Vagina (tissue), 2 donors: ENCODE data around the gene ABCB1. TPM values are rescaled to one million over a fixed set of nuclear protein-coding genes. Genes with fewer than 3 reads are reported as not detected.

Experiments used
- DNase-seq, 2 donors: peaks; one replicate each; pipeline ENCODE4 v3.0.0-alpha.2; 2017; ENCODE audit errors: extremely low spot score in 2 of 2
- H3K27ac ChIP-seq: fragments of 200-600 bp; sonication (generic); one replicate; pipeline ENCODE4 v1.5.1; 2019
- H3K27me3 ChIP-seq: fragments of 200-600 bp; sonication (generic); one replicate; pipeline ENCODE4 v1.5.1; 2019
- H3K36me3 ChIP-seq, 2 donors: fragments of 200-600 bp; sonication (generic); one replicate each; pipeline ENCODE4 v1.5.1; 2017 to 2019
- H3K4me1 ChIP-seq: fragments of 200-600 bp; sonication (generic); one replicate; pipeline ENCODE4 v1.5.1; 2019
- H3K4me3 ChIP-seq, 2 donors: fragments of 200-600 bp; sonication (generic); 1 replicate in 1 of 2; 2 replicates in 1 of 2; pipeline ENCODE4 v1.5.1; 2016 to 2019
- H3K9me3 ChIP-seq: fragments of 200-600 bp; sonication (generic); one replicate; pipeline ENCODE4 v1.5.1; 2019
- POLR2A ChIP-seq, 2 donors: fragments of 450-650 bp; IDR thresholded peaks; one replicate each; pipeline ENCODE4 v1.6.1; 2017; ENCODE audit warnings: antibody characterized with exemption in 2 of 2, mild to moderate bottlenecking in 2 of 2, moderate library complexity in 2 of 2
- POLR2AphosphoS5 ChIP-seq, 2 donors: sonication (generic); formaldehyde crosslinking; IDR thresholded peaks; one replicate each; pipeline ENCODE4 v1.9.0; 2017; ENCODE audit warnings: antibody characterized with exemption in 2 of 2, mild to moderate bottlenecking in 2 of 2, low read depth in 1 of 2; ENCODE audit not compliant: insufficient read depth in 1 of 2
- intact Hi-C: fragments of 100-400 bp; cut with DNase I; formaldehyde crosslinking; loops from one replicate; pipeline ENCODE4 v1.15.1; 2023
- total RNA-seq: library from RNA; depleted of rRNA; stranded (reverse); fragments of >200 nt; gene quantifications from one replicate; pipeline ENCODE4 v1.2.3, GENCODE V29; 2016
- TF ChIP-seq, protein P1 (sequence below), 3 experiments: fragments of 450-650 bp in 2 of 3; fragments of 200-600 bp in 1 of 3; sonication (generic) in 1 of 3; IDR thresholded peaks; one replicate each; pipeline ENCODE4 v1.5.1; 2017 to 2019; ENCODE audit warnings: antibody characterized with exemption in 3 of 3, mild to moderate bottlenecking in 2 of 3, moderate library complexity in 2 of 3

ABCB1 gene
- total RNA-seq, 1 donor from 2014 or later: 2.9 TPM

DNA sequence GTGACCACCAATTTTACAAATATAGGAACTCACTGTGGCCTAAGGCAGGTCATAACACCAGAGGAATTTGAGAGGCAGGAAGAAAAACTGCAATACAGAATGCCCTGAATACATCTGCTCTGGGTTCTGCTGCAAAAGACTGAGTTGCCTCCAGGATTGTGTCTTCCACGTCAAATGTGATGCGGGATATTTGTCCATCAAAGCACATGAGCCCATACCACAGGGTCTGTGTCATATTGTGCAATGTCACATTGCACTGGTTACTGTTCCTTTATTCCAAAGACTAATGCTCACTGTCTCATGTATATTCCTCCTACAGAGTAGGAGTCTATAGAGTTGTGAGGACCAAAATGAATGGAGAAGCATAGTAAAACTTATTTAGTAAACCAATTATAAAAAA is 66.6 kb downstream of the ABCB1 start:
- Histone ChIP-seq H3K4me1 (no peaks in the 10 kb centered on the region), H3K36me3 (no peaks in the 10 kb centered on the region), H3K27ac (no peak overlapping the region), H3K9me3 (no peaks in the 10 kb centered on the region), H3K27me3 (no peaks in the 10 kb centered on the region), H3K4me3 (no peak overlapping the region)
- DNase-seq: no peak
- intact Hi-C loops: no loop called here
- TF ChIP-seq, protein P1, sequence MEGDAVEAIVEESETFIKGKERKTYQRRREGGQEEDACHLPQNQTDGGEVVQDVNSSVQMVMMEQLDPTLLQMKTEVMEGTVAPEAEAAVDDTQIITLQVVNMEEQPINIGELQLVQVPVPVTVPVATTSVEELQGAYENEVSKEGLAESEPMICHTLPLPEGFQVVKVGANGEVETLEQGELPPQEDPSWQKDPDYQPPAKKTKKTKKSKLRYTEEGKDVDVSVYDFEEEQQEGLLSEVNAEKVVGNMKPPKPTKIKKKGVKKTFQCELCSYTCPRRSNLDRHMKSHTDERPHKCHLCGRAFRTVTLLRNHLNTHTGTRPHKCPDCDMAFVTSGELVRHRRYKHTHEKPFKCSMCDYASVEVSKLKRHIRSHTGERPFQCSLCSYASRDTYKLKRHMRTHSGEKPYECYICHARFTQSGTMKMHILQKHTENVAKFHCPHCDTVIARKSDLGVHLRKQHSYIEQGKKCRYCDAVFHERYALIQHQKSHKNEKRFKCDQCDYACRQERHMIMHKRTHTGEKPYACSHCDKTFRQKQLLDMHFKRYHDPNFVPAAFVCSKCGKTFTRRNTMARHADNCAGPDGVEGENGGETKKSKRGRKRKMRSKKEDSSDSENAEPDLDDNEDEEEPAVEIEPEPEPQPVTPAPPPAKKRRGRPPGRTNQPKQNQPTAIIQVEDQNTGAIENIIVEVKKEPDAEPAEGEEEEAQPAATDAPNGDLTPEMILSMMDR (IDR thresholded peaks at IDR 0.05): no peak
- TF ChIP-seq POLR2AphosphoS5 (IDR thresholded peaks at IDR 0.05; ENCODE audit: insufficient read depth in 1 of 2, low read depth in 1 of 2): no peak
- TF ChIP-seq POLR2A (IDR thresholded peaks at IDR 0.05): no peak

DNA sequence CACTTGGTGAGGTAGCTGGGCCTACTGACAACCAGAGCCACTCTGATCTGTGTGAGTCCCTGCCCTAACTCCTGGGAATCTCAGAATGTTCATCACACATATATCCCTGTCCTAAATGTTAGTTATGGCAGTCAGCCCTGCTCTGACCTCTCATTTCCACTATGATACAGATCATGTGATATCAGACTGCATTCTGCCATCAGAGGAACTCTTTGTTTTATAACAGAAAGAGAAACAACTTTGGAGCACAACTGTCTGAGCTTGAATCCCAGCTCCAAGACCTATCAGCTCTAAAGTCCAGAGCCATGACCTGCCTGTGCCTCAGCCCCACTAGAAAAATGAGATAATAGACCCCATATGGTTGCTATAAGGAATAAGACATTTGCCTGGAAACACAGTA is 70.6 kb downstream of the ABCB1 start:
- TF ChIP-seq POLR2A (IDR thresholded peaks at IDR 0.05) (no peak), POLR2AphosphoS5 (IDR thresholded peaks at IDR 0.05; ENCODE audit: insufficient read depth in 1 of 2, low read depth in 1 of 2) (no peak)
- TF ChIP-seq, protein P1 (IDR thresholded peaks at IDR 0.05): no peak
- intact Hi-C loops: no loop called here
- H3K9me3 ChIP-seq: no peaks in the 10 kb centered on the region
- H3K36me3 ChIP-seq: no peaks in the 10 kb centered on the region
- no peaks in the 10 kb centered on the region for H3K4me1 ChIP-seq
- DNase-seq: no peak
- no peak overlapping the region for H3K4me3 ChIP-seq
- no peaks in the 10 kb centered on the region for H3K27me3 ChIP-seq
- no peak overlapping the region for H3K27ac ChIP-seq

DNA sequence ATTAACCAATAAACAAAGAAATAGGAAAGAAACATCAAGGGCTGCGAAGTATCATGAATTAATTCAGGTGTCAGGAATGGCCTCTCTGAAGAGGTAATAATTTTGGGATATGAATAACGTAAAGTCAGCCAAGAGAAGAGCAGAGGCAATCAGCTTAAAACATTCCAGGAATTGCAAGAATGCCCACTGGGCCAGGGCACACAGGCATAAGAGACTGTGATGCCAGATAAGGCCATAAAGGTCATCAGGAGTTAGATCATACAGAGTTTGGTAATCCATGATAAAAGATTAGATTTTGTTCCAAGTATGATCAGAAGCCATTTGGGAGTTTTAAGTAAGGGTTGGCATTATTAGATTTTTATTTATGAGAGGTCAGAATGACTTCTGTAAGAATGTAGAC is 72.0 kb downstream of the ABCB1 start:
- no peak overlapping the region for H3K4me3 ChIP-seq
- no peaks in the 10 kb centered on the region for H3K9me3 ChIP-seq
- TF ChIP-seq POLR2AphosphoS5 (IDR thresholded peaks at IDR 0.05; ENCODE audit: insufficient read depth in 1 of 2, low read depth in 1 of 2) (no peak), POLR2A (IDR thresholded peaks at IDR 0.05) (no peak)
- TF ChIP-seq, protein P1 (IDR thresholded peaks at IDR 0.05): no peak
- H3K36me3 ChIP-seq: no peaks in the 10 kb centered on the region
- H3K27ac ChIP-seq: no peak overlapping the region
- intact Hi-C loops: no loop called here
- H3K27me3 ChIP-seq: no peaks in the 10 kb centered on the region
- H3K4me1 ChIP-seq: no peaks in the 10 kb centered on the region
- no peak for DNase-seq

DNA sequence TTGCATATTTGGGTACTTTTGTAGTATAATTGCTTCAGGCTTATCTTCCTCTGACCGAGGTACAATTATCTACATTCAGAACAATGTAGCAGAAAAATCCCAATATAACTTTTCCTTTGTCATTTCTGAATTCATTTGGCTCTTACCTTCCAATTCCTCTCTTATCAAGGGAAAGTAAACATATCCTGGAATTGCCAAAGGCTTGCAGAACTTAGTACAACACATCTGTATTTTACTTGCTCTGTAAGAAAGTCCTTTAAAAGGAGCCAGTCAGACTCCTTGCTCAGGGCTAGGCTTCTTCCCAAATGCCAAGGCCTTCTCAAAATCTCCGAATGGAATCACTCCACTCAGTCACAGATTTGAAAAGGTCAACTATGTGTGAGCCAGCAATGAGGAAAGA is 81.9 kb downstream of the ABCB1 start:
- intact Hi-C loops: no loop called here
- no peaks in the 10 kb centered on the region for H3K36me3 ChIP-seq

DNA sequence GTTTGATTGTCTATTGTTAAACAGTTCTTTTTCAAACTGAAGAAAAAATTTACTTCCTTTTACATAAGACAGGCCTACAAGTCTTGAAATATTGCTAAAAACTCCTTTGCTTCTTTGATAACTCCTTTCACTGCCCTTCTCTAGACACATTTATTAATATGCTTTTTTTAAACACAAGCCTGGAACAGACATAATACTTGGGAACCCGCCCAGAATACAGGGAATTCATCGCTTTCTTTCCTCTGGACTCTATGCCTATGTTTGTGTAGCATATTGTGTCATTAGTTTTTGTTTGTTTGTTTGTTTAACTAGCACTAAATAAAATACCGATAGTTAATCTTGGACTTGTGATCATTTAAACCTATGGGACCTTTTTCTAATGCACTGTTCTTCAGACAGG is 82.8 kb downstream of the ABCB1 start:
- no peaks in the 10 kb centered on the region for H3K27me3 ChIP-seq
- intact Hi-C loops: no loop called here

More for the DNA sequence above, 81.9 kb downstream of the ABCB1 start:
- Histone ChIP-seq H3K4me1 (no peaks in the 10 kb centered on the region), H3K27me3 (no peaks in the 10 kb centered on the region), H3K9me3 (no peaks in the 10 kb centered on the region), H3K4me3 (no peak overlapping the region), H3K27ac (no peak overlapping the region)
- TF ChIP-seq POLR2AphosphoS5 (IDR thresholded peaks at IDR 0.05; ENCODE audit: insufficient read depth in 1 of 2, low read depth in 1 of 2): no peak
- TF ChIP-seq, protein P1 (IDR thresholded peaks at IDR 0.05): no peak
- TF ChIP-seq POLR2A (IDR thresholded peaks at IDR 0.05): no peak
- no peak for DNase-seq

More for the DNA sequence above, 82.8 kb downstream of the ABCB1 start:
- no peaks in the 10 kb centered on the region for H3K4me1 ChIP-seq
- H3K9me3 ChIP-seq: no peaks in the 10 kb centered on the region
- no peak for DNase-seq
- H3K27ac ChIP-seq: no peak overlapping the region
- H3K36me3 ChIP-seq: no peaks in the 10 kb centered on the region
- no peak overlapping the region for H3K4me3 ChIP-seq
- TF ChIP-seq, protein P1 (IDR thresholded peaks at IDR 0.05): no peak
- no peak for TF ChIP-seq POLR2AphosphoS5 (IDR thresholded peaks at IDR 0.05; ENCODE audit: insufficient read depth in 1 of 2, low read depth in 1 of 2)
- TF ChIP-seq POLR2A (IDR thresholded peaks at IDR 0.05): no peak
